Activated T-helper 17 cell treated with anti-CD3 and anti-CD28 coated beads, Interleukin-2, amount 50 U/mL, for 72 hours (primary cell): ENCODE measurements around the gene NRXN3. TPM values are rescaled to one million over a fixed set of nuclear protein-coding genes. Genes with fewer than 3 reads are reported as not detected.
A peak's percentile ranks its signal among the peaks of the same experiment; 100 is the strongest.

Experiments used
- ATAC-seq: fragments of 150-1000 bp; cut with Tn5 transposase; replicated peaks from 2 replicates; pipeline ENCODE4 v1.10.0; 2021; ENCODE audit warnings: mild to moderate bottlenecking, moderate library complexity
- H3K27ac Mint-ChIP-seq: one replicate; pipeline ENCODE4 v1.8.0; 2022; ENCODE audit warnings: mixed read lengths
- H3K27me3 Mint-ChIP-seq: one replicate; pipeline ENCODE4 v1.8.0; 2022; ENCODE audit warnings: mixed read lengths
- H3K36me3 Mint-ChIP-seq: one replicate; pipeline ENCODE4 v1.8.0; 2022; ENCODE audit warnings: low read depth, mild to moderate bottlenecking, mixed read lengths
- H3K4me1 Mint-ChIP-seq: one replicate; pipeline ENCODE4 v1.8.0; 2022; ENCODE audit warnings: mixed read lengths
- H3K4me3 Mint-ChIP-seq: one replicate; pipeline ENCODE4 v1.8.0; 2022; ENCODE audit warnings: mild to moderate bottlenecking, mixed read lengths
- H3K9me3 Mint-ChIP-seq: one replicate; pipeline ENCODE4 v1.8.0; 2022; ENCODE audit warnings: mixed read lengths
- total RNA-seq, 2 donors: library from RNA; stranded (reverse); gene quantifications; one replicate each; pipeline ENCODE4 v1.2.3, GENCODE V29; 2022

NRXN3 gene
- total RNA-seq, 2 donors from 2014 or later: not detected

- H3K36me3 Mint-ChIP-seq: no peaks in the 10 kb centered on the region
- H3K27ac Mint-ChIP-seq: no peak overlapping the region
- ATAC-seq: no peak
- H3K9me3 Mint-ChIP-seq: peaks cover 3% of the 10 kb centered on the region
- H3K4me3 Mint-ChIP-seq: no peak overlapping the region
- H3K4me1 Mint-ChIP-seq: no peaks in the 10 kb centered on the region
- no peaks in the 10 kb centered on the region for H3K27me3 Mint-ChIP-seq
These were observed 594.5 kb downstream of the NRXN3 start for GRCh38 chr14:78764645-78765044.

- Mint-ChIP-seq H3K9me3 (peaks cover 3% of the 10 kb centered on the region), H3K27me3 (no peaks in the 10 kb centered on the region), H3K27ac (no peak overlapping the region), H3K4me1 (no peaks in the 10 kb centered on the region), H3K36me3 (no peaks in the 10 kb centered on the region), H3K4me3 (no peak overlapping the region)
- ATAC-seq: no peak
These were observed 597.3 kb downstream of the NRXN3 start for GRCh38 chr14:78767436-78767835.

- H3K4me3 Mint-ChIP-seq: no peak overlapping the region
- H3K27me3 Mint-ChIP-seq: no peaks in the 10 kb centered on the region
- no peaks in the 10 kb centered on the region for H3K4me1 Mint-ChIP-seq
- no peak for ATAC-seq
- H3K27ac Mint-ChIP-seq: no peak overlapping the region
- H3K9me3 Mint-ChIP-seq: peaks cover 10% of the 10 kb centered on the region
- H3K36me3 Mint-ChIP-seq: no peaks in the 10 kb centered on the region
These were observed 612.4 kb downstream of the NRXN3 start for GRCh38 chr14:78782551-78782950.

GRCh38 chr14:78785265-78785664 is 615.1 kb downstream of the NRXN3 start:
- no peak overlapping the region for H3K4me3 Mint-ChIP-seq
- ATAC-seq: no peak
- H3K36me3 Mint-ChIP-seq: no peaks in the 10 kb centered on the region
- peaks cover 10% of the 10 kb centered on the region for H3K9me3 Mint-ChIP-seq
- H3K27me3 Mint-ChIP-seq: peaks cover under 1% of the 10 kb centered on the region
- no peaks in the 10 kb centered on the region for H3K4me1 Mint-ChIP-seq
- H3K27ac Mint-ChIP-seq: no peak overlapping the region

- H3K27ac Mint-ChIP-seq: no peak overlapping the region
- peaks cover 3% of the 10 kb centered on the region for H3K27me3 Mint-ChIP-seq
- no peaks in the 10 kb centered on the region for H3K36me3 Mint-ChIP-seq
- no peak for ATAC-seq
- peaks cover 7% of the 10 kb centered on the region for H3K9me3 Mint-ChIP-seq
- no peaks in the 10 kb centered on the region for H3K4me1 Mint-ChIP-seq
- H3K4me3 Mint-ChIP-seq: no peak overlapping the region
These were observed 618.5 kb downstream of the NRXN3 start for GRCh38 chr14:78788467-78789360.

- Mint-ChIP-seq H3K9me3 (no peaks in the 10 kb centered on the region), H3K27ac (no peak overlapping the region), H3K36me3 (no peaks in the 10 kb centered on the region), H3K4me1 (no peaks in the 10 kb centered on the region), H3K4me3 (no peak overlapping the region), H3K27me3 (peaks cover 3% of the 10 kb centered on the region)
- no peak for ATAC-seq
These were observed 620.1 kb downstream of the NRXN3 start for GRCh38 chr14:78790271-78790670.

GRCh38 chr14:78798757-78799156 is 628.6 kb downstream of the NRXN3 start:
- no peak overlapping the region for H3K4me3 Mint-ChIP-seq
- H3K27ac Mint-ChIP-seq: no peak overlapping the region
- peaks cover 5% of the 10 kb centered on the region for H3K9me3 Mint-ChIP-seq
- H3K36me3 Mint-ChIP-seq: no peaks in the 10 kb centered on the region
- ATAC-seq: no peak
- no peaks in the 10 kb centered on the region for H3K4me1 Mint-ChIP-seq
- H3K27me3 Mint-ChIP-seq: no peaks in the 10 kb centered on the region

- peaks cover 13% of the 10 kb centered on the region for H3K9me3 Mint-ChIP-seq
- H3K4me1 Mint-ChIP-seq: no peaks in the 10 kb centered on the region
- no peaks in the 10 kb centered on the region for H3K27me3 Mint-ChIP-seq
- H3K27ac Mint-ChIP-seq: no peak overlapping the region
- H3K4me3 Mint-ChIP-seq: no peak overlapping the region
- ATAC-seq: no peak
- H3K36me3 Mint-ChIP-seq: no peaks in the 10 kb centered on the region
These were observed 635.4 kb downstream of the NRXN3 start for GRCh38 chr14:78805570-78805969.

- Mint-ChIP-seq H3K4me1 (no peaks in the 10 kb centered on the region), H3K27ac (no peak overlapping the region), H3K4me3 (no peak overlapping the region), H3K9me3 (no peaks in the 10 kb centered on the region), H3K36me3 (no peaks in the 10 kb centered on the region), H3K27me3 (no peaks in the 10 kb centered on the region)
- ATAC-seq: no peak
These were observed 652.9 kb downstream of the NRXN3 start for GRCh38 chr14:78823035-78823434.

- Mint-ChIP-seq H3K27ac (no peak overlapping the region), H3K4me3 (no peak overlapping the region), H3K36me3 (no peaks in the 10 kb centered on the region), H3K9me3 (no peaks in the 10 kb centered on the region), H3K27me3 (no peaks in the 10 kb centered on the region), H3K4me1 (no peaks in the 10 kb centered on the region)
- ATAC-seq: no peak
These were observed 653.3 kb downstream of the NRXN3 start for GRCh38 chr14:78823516-78823915.

GRCh38 chr14:78829274-78829673 is 659.1 kb downstream of the NRXN3 start:
- ATAC-seq: no peak

GRCh38 chr14:78834766-78835451 is 664.7 kb downstream of the NRXN3 start:
- no peak overlapping the region for H3K27ac Mint-ChIP-seq
- H3K9me3 Mint-ChIP-seq: no peaks in the 10 kb centered on the region
- peaks cover 15% of the 10 kb centered on the region for H3K27me3 Mint-ChIP-seq
- no peak overlapping the region for H3K4me3 Mint-ChIP-seq
- ATAC-seq: no peak
- no peaks in the 10 kb centered on the region for H3K36me3 Mint-ChIP-seq
- no peaks in the 10 kb centered on the region for H3K4me1 Mint-ChIP-seq

More at GRCh38 chr14:78829274-78829673, 659.1 kb downstream of the NRXN3 start:
- peaks cover 5% of the 10 kb centered on the region for H3K27me3 Mint-ChIP-seq
- H3K4me1 Mint-ChIP-seq: no peaks in the 10 kb centered on the region
- no peaks in the 10 kb centered on the region for H3K36me3 Mint-ChIP-seq
- no peak overlapping the region for H3K27ac Mint-ChIP-seq
- H3K9me3 Mint-ChIP-seq: no peaks in the 10 kb centered on the region
- no peak overlapping the region for H3K4me3 Mint-ChIP-seq

- H3K9me3 Mint-ChIP-seq: no peaks in the 10 kb centered on the region
- H3K4me1 Mint-ChIP-seq: no peaks in the 10 kb centered on the region
- H3K4me3 Mint-ChIP-seq: no peak overlapping the region
- H3K36me3 Mint-ChIP-seq: no peaks in the 10 kb centered on the region
- H3K27me3 Mint-ChIP-seq: peaks cover 15% of the 10 kb centered on the region
- ATAC-seq: no peak
- H3K27ac Mint-ChIP-seq: no peak overlapping the region
These were observed 665.7 kb downstream of the NRXN3 start for GRCh38 chr14:78835909-78836308.

- ATAC-seq: peak; percentile 19
- Mint-ChIP-seq H3K4me1 (no peaks in the 10 kb centered on the region), H3K36me3 (no peaks in the 10 kb centered on the region), H3K4me3 (no peak overlapping the region), H3K27ac (no peak overlapping the region), H3K9me3 (no peaks in the 10 kb centered on the region), H3K27me3 (peaks cover 15% of the 10 kb centered on the region)
These were observed 666.6 kb downstream of the NRXN3 start for GRCh38 chr14:78836777-78837176.

GRCh38 chr14:78838959-78839358 is 668.8 kb downstream of the NRXN3 start:
- Mint-ChIP-seq H3K27ac (no peak overlapping the region), H3K4me1 (no peaks in the 10 kb centered on the region), H3K4me3 (no peak overlapping the region), H3K27me3 (peaks cover 12% of the 10 kb centered on the region), H3K36me3 (no peaks in the 10 kb centered on the region), H3K9me3 (no peaks in the 10 kb centered on the region)
- no peak for ATAC-seq
